Measurements from ENCODE around the gene HDHD2.

DNA sequence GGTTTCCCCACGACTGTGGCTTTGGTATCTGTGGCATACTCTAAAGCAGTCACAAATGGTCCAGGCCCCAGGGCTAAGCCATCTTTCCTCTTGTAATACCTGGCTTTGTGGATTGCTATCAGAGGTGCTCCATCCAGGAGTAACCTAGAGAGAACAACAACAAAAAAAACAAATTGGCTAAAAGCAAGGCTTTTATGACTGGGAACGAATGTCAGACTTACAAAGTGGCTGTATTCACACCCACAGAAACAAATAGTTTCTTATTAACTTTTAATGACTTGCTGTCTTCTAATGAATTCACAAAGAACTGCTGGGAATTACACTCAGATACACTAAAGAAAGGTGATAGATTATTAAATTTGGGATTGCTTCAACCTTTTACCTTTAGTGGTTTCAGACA lies 35.1 kb downstream of the HDHD2 start:
- TF ChIP-seq, protein P1, sequence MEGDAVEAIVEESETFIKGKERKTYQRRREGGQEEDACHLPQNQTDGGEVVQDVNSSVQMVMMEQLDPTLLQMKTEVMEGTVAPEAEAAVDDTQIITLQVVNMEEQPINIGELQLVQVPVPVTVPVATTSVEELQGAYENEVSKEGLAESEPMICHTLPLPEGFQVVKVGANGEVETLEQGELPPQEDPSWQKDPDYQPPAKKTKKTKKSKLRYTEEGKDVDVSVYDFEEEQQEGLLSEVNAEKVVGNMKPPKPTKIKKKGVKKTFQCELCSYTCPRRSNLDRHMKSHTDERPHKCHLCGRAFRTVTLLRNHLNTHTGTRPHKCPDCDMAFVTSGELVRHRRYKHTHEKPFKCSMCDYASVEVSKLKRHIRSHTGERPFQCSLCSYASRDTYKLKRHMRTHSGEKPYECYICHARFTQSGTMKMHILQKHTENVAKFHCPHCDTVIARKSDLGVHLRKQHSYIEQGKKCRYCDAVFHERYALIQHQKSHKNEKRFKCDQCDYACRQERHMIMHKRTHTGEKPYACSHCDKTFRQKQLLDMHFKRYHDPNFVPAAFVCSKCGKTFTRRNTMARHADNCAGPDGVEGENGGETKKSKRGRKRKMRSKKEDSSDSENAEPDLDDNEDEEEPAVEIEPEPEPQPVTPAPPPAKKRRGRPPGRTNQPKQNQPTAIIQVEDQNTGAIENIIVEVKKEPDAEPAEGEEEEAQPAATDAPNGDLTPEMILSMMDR (IDR thresholded peaks at IDR 0.05) = no peak
- TF ChIP-seq POLR2A (IDR thresholded peaks at IDR 0.05) = no peak
